ENCODE measurements around the gene MOB1A.
A peak's percentile ranks its signal among the peaks of the same experiment; 100 is the strongest.
"Not testable (repeated sequence)": the region's sequence is repeated elsewhere in the genome, so short reads cannot be mapped to it uniquely, and the experiment has no call there.

The MOB1A gene

DNA sequence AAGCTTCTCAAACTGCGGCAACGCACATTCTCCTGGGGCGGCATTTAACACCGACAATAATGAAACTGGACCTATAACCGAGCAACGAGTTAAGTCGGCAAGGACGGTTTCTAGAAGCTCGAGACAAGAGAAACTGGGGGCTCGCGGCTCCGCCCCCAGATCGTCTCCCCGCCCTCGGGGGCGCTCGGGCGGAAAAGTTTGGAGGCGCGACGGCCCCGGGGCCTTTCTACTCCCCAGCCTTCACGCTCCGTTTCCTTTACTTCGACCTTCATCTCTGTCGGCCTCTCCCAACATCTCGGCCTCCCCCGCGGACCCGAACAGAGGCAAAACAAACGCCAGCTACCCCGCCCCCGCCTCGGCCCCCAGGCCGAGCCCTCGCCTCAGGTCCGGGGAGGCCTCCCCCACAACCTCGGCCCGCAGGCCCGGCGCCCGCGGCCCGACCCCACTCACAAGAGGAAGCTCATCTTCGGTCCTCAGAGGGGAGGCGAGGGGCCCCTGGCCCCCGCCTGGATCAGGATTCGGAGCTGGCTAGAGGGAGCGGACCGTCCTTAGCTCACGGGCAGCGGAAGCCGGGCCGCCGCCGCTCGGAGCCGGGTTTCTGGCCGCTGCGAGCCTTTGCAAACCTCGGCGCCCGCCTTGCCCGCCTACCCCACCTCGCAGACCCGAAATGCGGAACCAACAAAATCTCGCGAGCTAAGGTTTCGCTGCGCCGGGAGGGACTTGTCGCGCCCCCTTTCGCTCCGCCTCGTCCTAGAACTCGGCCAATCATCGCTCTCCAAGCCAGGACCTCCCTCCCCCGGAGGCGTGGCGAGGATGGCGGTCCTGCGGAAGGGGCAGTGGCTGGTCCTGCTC lies at the start of gene MOB1A:
Gene MOB1A, minus strand, starts transcription at position 669 of the 852 bp plus-strand sequence. Its CDS starts 205 bp downstream, at position 464.
- peak; percentile 94 for DNase-seq (ENCODE audit: low read depth)

DNA sequence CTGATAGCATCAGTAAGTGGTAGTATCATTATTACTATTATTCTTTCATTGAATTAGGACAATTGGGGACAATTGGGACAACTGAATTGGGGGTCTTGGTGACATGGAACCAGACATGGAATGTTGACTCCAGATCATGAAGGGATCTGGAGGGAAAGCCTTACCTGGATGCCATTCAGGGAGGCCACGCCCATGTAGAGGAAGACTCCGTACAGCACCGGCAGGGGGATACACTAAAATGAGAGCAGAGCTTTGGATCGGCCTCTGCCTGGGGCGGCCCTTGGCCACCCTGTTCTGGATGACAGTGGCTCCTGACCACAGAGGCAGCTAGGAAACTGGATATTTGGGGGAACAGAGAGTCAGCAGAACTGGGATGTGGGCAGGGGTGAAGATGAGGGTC lies 49.0 kb upstream of the MOB1A start:
- no peak for DNase-seq (ENCODE audit: low read depth)

DNA sequence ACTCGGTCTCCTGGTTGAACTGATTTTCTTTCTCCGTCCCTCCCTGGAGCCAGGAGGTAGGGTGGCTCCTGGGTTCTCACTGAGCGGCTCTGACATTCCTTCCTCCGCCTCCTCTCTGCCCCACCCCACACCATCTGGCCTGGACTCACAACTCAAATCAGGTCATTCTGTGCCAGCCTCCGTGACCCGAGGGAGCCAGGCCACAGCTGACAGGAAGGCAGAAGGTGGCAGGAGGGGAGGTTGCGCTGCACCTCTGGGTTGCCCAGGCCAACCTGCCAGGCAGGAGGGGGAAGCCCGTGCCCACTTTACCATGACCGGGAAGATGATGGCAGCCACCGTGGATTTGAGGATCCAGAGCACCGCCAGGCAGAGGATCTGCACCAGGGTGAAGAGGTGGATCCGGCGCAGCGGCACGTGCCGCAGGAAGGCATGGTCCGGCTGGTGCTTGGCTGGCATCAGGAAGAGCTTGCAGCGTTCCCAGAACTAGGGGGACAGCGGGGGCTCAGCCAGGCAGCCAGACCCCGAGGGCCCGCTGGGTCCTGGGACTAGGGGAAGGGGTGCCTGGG lies 48.1 kb upstream of the MOB1A start:
- DNase-seq (ENCODE audit: low read depth), result no peak

DNA sequence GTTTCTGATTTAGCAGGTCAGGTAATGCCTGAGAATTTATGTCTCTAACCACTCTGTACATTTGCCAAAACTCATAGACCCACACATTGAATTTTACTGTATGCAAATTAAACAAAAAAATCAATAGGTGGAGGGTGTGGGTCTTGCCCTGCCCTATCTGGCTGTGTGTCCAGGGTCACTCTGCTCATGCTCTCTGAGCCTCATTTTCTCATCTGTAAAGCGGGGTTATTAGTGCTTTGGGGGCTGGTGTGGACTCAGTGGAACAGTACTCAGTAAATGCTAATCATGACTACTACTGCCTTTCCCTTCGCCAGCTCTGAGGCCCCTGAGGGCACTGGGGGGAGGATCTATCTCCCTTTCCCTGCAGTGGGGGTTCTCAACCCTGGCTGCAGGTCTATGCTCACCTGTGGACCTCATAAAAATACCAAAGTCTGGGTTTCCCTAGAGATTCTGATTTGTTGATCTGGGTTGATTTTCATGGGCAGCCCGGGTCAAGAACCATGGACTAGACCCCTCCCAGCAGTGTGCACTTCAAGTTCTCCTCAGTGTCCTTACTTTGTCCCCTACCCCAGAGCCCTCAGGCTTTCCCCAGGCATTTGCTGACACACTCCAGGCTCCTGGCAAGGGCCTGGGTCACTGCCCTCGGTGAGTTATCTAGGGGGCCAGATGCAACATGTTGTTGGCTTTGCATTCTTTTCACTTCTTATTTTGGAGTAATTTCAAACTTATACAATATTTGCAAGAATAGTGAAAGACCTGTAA lies 47.2 kb upstream of the MOB1A start:
- no peak for DNase-seq (ENCODE audit: low read depth)

DNA sequence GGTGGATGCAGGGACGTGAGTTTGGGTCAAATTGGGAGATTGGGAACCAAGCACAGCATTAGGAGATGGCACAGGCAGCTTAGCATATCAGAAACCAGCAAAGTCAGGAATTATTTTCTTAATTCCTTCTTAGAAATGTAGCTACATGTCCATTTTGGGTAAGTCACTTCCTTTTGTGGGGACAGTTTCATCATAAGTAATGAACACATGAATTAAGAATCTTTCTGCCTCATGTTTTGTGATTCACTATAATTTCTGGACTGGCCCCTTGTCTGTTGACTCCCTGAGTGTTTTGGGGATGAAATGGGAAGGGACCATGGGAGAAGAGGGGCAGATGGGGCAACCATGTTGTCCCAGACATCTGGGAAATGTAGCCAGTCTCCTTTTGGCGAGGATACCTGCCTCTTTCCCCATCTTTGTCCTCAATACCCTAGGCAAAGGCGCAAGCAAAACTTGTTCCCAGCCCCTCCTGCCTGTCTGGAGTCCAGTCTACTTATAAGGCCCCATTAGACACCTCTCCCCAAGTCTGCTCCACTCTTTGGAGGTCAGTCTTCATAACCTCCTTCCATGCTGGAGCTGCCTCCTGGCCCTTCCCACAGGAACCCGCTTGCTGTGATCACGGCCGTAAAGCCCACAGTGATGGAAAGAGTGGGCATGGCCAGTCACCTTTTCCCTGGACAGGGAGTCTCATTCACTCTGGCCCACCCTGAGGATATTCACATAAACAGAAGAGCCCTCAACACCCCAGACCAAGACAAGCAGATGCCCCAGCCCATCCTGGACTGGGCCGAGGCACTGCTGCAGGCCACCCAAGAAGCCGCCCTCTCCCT lies 45.5 kb upstream of the MOB1A start:
- no peak for DNase-seq (ENCODE audit: low read depth)

DNA sequence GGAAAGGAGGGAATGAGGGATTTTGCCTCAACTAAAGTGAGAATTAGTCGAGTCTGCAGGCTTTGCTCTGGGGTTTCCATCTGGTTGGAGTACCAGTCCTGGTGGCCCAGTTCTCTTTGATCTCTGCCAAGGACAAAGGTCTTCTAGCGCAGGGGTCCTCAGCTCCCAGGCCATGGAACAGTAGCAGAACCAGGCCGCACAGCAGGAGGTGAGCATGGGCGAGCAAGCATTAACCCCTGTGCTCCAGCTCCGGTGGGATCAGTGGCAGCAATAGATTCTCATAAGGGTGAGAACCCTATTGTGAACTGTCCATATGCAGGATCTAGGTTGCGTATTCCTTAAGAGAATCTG lies 43.6 kb upstream of the MOB1A start:
- no peak for DNase-seq (ENCODE audit: low read depth)

DNA sequence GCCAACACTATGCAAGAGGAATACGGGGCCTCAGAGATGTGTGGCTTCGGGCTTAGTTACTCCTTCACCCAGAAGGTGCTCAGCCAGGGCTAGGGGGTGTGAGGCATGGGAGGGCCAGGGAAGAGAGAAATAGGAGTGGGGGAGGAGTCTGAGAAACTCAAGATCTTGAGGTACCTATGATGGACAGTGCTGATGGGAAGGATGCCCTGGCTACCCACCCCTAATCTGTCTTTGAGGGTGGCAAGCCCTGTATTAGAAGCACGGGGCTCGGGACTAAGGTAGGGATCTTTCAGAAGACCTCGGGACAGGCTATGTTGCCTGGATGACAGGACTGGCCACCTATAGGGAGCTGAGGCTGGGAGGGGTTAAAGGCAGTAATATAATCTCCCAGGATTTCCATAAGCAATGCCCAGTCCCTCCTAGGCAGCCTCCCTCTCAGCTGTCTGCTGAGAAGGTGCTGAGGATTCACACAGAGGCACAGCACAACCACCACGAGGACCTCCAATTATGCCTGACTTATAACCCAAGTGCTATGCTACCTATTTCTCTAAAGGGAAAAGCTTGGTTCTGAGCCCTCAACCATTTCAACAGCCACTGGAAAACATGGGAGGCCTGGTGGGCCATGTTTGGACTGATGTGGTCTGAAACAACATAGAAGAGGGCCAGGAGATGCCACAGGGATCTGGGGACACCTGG lies 43.1 kb upstream of the MOB1A start:
- DNase-seq (ENCODE audit: low read depth), result no peak

DNA sequence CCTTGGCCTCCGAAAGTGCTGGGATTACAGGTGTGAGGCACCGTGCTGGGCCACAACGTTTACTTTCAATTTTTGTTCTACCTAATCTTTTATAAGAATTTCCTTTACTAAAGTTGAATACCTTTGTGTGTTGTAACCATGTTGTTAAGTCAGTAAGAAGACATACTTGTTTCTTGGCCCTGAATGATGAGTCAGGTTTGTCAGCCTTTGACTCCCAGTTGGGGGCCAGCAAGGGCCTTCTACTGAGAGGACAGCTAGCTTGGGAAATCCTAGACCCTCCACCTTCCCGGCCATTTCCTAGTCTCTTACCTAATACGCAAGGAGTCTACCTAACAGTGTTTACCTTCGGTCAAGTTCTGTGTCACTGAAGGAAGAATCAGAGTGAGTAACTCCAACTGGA lies 42.4 kb upstream of the MOB1A start:
- no peak for DNase-seq (ENCODE audit: low read depth)

DNA sequence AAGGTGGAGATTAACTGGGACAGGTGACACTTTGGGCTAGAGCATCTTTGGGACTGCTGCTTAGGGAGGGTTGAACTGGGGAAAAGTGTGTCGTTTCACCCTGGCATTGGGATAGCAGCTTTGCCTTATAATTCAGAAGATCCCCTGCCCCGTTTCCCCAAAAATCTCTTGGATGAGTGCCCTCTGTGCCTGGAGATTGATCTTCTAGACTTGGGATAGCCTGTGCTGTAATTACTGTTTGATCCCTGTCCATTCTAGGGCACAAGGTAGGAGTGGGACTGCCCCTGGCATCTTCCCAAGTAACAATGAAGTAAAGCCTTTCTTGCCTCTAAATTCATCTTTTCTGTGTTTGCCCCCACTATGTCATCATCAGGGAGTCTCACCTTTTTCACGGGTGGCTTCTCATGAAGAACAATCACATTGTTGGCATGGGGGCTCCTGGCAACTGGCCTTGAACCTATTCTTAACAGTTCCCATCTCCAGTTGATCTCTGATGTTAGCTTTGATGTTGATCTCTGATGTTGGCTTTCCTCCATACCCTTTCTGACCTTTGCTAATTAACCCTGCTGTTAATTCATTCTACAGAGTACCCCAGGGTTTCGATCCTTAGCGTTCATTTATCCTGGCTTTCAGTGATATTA lies 41.3 kb upstream of the MOB1A start:
- no peak for DNase-seq (ENCODE audit: low read depth)

DNA sequence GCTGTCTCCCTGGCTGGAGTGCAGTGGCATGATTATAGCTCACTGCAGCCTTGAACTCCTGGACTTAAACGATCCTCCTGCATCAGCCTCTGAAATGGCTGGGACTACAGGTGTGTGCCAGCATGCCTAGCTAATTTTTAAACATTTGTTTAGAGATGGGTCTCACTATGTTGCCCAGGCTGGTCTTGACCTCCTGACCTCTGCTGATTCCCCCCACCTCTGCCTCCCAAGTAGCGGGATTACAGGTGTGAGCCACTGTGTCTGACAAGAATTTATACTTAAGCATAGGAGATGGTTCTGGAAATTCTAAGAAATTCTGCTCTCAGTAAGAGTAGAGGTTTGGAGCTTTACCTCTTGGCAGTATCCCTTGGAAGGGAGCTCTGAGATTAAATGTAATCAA lies 38.0 kb upstream of the MOB1A start:
- DNase-seq (ENCODE audit: low read depth), result no peak

DNA sequence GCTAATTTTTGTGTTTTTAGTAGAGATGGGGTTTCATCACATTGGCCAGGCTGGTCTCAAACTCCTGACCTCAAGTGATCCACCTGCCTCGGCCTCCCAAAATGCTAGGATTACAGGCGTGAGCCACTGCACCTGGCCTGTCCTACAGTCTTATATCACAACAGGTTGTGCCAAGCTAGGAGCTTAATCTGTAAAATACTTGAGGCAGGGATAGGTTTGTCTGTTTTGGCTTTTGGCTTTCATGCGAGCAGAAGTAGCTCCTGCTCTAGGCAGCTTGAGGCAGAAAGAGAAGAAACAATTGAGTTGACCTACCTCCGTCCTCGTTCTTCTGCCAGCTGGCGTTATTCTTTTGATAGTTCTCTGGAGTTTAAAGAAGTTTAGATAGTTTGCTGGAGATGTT lies 37.1 kb upstream of the MOB1A start:
- not testable (repeated sequence) for DNase-seq (ENCODE audit: low read depth)

DNA sequence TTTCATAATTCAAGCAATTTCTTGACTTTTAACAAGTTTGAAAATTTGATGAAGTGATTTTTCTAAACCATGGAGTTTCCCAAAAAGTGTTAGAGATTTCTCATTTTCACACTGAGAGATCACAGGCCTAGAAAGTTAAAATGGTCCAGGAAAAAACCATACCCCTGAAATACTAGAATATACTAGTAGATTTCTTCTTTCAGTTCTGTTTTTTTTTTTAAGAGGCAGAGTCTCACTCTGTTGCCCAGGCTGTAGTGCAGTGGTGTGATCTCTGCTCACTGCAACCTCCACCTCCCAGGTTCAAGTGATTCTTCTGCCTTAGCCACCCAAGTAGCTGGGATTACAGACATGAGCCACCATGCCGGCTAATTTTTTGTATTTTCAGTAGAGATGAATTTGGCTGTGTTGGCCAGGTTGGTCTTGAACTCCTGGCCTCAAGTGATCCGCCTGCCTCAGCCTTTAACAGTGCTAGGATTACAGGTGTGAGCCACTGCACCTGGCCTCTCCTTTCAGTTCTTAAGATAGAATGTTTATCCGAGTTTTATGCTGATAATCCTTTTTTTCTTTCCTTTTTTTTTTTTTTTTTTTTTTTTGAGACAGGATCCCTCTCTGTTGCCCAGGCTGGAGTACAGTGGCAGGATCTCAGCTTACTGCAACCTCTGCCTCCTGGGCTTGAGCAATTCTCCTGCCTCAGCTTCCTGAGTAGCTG lies 34.2 kb upstream of the MOB1A start:
- DNase-seq (ENCODE audit: low read depth), result no peak

DNA sequence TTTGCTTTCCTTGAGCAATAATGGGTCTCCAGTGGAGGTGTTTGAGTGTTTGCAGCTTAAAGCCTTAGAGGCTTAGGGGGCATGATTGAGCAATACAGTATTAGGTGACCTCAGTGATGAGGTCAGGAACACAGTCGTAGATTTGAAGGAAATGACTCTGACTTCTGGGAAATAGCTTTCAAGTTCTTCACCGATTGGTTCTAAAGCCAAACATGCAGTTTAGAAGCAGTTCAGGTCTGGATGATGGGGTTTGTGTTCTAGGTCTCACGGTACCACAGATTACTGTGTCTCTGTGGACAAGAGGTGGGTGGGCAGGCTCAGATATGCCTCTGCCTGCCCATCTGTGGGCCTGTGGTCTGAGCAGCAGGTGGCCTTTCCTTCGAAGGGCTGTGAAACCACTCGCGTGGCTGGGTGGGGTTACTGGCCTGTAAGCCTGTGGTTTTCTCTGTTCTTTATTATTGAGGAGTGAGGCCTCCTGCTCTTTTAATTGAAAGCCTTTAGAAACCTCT lies 27.6 kb upstream of the MOB1A start:
- no peak for DNase-seq (ENCODE audit: low read depth)

DNA sequence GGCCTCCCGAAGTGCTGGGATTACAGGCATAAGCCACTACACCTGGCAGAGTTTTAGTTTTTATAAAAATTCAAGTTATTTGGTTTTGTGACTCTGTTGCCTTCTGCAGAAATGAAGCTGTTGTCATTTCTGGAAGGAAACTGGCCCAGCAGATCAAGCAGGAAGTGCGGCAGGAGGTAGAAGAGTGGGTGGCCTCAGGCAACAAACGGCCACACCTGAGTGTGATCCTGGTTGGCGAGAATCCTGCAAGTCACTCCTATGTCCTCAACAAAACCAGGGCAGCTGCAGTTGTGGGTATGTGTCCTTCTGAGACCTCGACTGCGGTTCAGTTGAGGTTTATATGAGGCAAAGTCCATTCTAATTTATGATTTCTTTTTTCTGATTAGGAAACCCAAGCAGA lies 26.9 kb upstream of the MOB1A start:
- DNase-seq (ENCODE audit: low read depth), result no peak

DNA sequence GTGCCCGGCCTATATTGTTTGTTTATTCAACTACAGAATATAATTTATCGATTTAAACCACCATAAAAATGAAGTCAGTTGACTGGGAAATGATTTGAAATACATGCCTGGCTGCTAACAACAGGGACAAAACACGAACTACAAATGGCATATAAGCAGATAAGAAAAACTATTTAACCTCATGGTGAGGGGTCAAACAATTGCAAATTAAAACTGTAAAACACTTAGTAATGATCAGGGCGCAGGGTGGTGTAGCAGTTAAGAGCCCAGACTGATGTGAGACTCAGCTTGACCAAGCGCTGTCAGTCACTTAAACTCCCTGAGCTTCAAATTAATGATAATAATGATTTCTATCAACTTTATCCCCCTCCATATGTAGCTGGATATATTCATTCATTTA lies 26.4 kb upstream of the MOB1A start:
- DNase-seq (ENCODE audit: low read depth), result no peak

DNA sequence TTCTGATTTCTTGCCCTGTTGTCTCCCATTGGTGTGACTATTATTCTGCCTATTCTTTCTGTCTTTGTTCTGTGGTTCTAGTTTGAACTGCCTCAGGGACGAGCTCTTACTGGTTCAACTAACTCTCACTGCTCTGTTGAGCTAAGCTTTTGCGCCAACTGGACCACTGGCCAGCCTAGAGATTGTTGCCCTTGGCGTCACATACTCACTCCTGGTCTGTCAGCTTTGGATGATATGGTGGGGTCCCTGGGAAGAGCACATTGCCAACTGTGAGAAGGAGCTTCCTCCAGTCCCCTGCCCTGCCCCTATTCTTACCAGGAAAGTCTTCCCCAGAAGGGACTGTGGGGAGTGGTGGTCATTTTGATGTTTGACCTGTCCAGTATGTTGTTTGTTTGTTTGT lies 25.8 kb upstream of the MOB1A start:
- no peak for DNase-seq (ENCODE audit: low read depth)

DNA sequence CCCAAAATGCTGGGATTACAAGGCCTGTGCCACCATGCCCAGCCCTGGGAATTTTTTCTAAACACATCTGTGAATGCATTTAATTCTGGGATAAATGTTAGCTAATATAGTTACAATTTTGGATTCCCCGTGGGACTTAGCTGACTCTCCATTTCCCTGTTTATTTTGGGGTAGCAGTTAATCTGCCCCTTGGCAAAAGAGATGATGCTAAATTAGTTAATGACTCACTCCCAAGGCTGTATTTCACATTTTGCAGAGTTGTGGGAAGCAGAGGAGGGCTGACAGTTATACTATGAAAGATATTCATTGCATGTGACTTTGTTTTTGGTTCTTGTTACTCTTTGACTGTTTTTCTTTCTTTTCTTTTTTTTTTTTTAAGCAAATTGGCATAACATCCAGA lies 22.9 kb upstream of the MOB1A start:
- DNase-seq (ENCODE audit: low read depth), result no peak

DNA sequence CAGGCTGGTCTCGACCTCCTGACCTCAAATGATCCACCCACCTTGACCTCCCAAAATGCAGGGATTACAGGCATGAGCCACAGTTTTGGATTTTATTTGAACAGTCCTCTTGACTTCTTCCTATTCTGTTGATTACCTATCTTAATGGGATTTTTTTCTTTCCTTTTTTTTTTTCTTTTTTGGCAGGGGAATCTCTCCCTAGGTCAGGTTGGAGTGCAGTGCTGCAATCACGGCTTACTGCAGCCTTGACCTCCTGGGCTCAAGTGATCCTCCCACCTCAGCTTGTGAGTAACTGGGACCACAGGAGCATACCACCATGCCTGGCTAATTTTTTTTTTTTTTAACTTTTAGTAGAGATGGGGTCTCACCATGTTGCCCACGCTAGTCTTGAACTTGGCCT lies 22.5 kb upstream of the MOB1A start:
- no peak for DNase-seq (ENCODE audit: low read depth)

DNA sequence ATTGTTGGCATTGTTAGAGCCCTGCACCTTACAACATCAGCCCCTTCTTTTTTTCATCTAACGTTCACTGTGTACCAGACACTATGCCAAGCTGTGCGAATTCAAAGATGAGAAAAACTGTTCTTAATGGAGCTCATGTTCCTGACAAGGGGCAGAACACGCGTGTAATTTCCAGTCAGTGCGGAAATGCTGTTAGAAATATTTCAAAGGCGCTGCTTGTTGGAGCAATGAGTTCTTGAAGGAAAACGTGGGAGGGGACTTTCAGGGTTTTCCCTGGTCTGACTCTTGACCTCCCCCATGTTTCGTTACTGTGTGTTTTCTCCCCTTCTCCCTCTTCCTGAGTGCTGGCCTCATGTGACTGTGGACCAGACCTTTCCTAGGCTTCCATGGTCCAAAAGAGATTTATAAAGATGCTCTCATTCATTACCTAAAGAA lies 21.2 kb upstream of the MOB1A start:
- DNase-seq (ENCODE audit: low read depth), result no peak

DNA sequence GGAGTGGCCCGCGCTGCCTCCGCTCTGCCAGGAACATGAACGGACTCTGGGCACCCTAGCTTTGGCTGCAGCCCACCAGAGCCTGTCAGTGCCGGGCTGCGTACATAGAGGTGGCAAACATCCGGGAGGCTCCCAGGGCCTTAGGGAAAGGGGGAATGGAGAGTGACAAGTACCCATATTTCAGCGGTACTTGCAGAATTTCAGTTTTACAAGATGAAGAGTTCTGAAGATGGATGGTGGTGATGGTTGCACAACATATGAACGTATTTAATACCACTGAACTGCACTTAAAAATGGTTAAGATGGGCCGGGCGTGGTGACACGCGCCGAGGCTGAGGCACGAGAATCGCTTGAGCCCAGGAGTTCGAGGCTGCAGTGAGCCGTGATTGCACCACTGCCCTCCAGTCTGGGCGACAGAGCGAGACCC lies 20.6 kb upstream of the MOB1A start:
- DNase-seq (ENCODE audit: low read depth), result no peak

Measured in stimulated activated CD8-positive, alpha-beta memory T cell treated with anti-CD3 and anti-CD28 coated beads, Interleukin-12 subunit alpha, Interleukin-12 subunit beta, amount 100 ng/mL, for 1 hour (primary cell).